ENCODE data around the gene LCN9. TPM values are rescaled to one million over a fixed set of nuclear protein-coding genes. Genes with fewer than 3 reads are reported as not detected.

LCN9 gene
- total RNA-seq, 1 experiment from 2014 or later = not detected

DNA sequence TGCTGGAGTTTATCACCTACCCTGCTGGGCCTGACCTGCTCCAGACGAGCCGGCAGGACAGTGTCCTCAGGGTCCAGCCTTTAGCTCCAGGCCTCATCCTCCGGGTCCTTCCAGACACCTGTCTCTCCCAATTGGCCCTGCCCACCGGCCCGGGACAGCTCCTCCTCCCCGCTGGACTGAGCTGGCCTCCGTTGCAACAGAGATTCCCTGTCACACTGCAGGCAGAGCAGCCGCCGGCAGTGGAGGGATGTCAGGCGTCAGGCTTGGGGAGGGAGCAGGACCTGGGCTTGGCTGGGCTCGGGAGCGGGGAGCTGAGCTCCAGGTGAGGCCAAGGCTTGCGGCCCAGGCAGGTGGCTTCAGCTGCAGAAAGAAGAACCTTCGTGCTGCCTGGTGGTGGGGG, 40.6 kb downstream of the LCN9 start:
- intact Hi-C loops (cut with micrococcal nuclease; ENCODE audit: unreplicated experiment) = no loop called here
- CTCF ChIA-PET = no interaction called here
- BruUV-seq (replicated peaks) = no TSS peak
- TF ChIP-seq, protein P1, sequence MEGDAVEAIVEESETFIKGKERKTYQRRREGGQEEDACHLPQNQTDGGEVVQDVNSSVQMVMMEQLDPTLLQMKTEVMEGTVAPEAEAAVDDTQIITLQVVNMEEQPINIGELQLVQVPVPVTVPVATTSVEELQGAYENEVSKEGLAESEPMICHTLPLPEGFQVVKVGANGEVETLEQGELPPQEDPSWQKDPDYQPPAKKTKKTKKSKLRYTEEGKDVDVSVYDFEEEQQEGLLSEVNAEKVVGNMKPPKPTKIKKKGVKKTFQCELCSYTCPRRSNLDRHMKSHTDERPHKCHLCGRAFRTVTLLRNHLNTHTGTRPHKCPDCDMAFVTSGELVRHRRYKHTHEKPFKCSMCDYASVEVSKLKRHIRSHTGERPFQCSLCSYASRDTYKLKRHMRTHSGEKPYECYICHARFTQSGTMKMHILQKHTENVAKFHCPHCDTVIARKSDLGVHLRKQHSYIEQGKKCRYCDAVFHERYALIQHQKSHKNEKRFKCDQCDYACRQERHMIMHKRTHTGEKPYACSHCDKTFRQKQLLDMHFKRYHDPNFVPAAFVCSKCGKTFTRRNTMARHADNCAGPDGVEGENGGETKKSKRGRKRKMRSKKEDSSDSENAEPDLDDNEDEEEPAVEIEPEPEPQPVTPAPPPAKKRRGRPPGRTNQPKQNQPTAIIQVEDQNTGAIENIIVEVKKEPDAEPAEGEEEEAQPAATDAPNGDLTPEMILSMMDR (IDR thresholded peaks at IDR 0.05; ENCODE audit: unreplicated experiment) = no peak
- Mint-ChIP-seq H3K27me3 (ENCODE audit: unreplicated experiment) (peaks cover 24% of the 10 kb centered on the region), H3K27ac (ENCODE audit: unreplicated experiment) (no peak overlapping the region), H3K4me3 (ENCODE audit: low read depth, unreplicated experiment) (no peak overlapping the region), H3K36me3 (ENCODE audit: insufficient read depth, unreplicated experiment) (no peaks in the 10 kb centered on the region), H3K4me1 (ENCODE audit: low read depth, unreplicated experiment) (no peaks in the 10 kb centered on the region), H3K9me3 (ENCODE audit: low read depth, unreplicated experiment) (no peaks in the 10 kb centered on the region)
- DNase-seq = no peak

GRCh38 chr9:135704483-135704882, 41.4 kb downstream of the LCN9 start:
- Mint-ChIP-seq H3K4me3 (ENCODE audit: low read depth, unreplicated experiment) (no peak overlapping the region), H3K27ac (ENCODE audit: unreplicated experiment) (no peak overlapping the region), H3K4me1 (ENCODE audit: low read depth, unreplicated experiment) (no peaks in the 10 kb centered on the region), H3K36me3 (ENCODE audit: insufficient read depth, unreplicated experiment) (no peaks in the 10 kb centered on the region), H3K9me3 (ENCODE audit: low read depth, unreplicated experiment) (no peaks in the 10 kb centered on the region), H3K27me3 (ENCODE audit: unreplicated experiment) (peaks cover 32% of the 10 kb centered on the region)
- intact Hi-C loops (cut with micrococcal nuclease; ENCODE audit: unreplicated experiment) = no loop called here
- CTCF ChIA-PET = no interaction called here
- TF ChIP-seq, protein P1 (IDR thresholded peaks at IDR 0.05; ENCODE audit: unreplicated experiment) = no peak
- DNase-seq = no peak
- BruUV-seq (replicated peaks) = no TSS peak

DNA sequence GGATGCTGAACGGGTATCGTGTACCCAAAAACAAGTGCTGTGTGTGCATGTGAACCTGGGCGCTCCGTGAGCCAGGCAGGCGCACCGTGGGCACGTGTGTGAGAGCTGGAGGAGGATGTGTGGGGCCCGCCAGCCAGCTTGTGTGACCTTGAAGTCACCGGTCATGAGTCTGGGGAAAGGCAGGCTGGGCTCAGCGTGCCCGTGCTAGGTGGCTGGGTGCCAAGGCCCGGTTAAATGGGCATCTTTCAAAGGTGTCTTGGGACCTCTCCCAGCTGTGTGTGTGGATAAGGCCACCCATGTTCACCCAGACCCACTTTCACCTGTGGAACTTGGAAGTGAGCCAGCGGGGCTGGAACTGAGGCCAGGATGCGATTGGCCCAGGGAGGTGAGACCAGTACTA, 42.3 kb downstream of the LCN9 start:
- no peak for DNase-seq
- intact Hi-C loops (cut with micrococcal nuclease; ENCODE audit: unreplicated experiment) = no loop called here
- H3K4me3 Mint-ChIP-seq (ENCODE audit: low read depth, unreplicated experiment) = no peak overlapping the region
- H3K36me3 Mint-ChIP-seq (ENCODE audit: insufficient read depth, unreplicated experiment) = no peaks in the 10 kb centered on the region
- no peaks in the 10 kb centered on the region for H3K9me3 Mint-ChIP-seq (ENCODE audit: low read depth, unreplicated experiment)
- H3K27ac Mint-ChIP-seq (ENCODE audit: unreplicated experiment) = no peak overlapping the region
- peaks cover 35% of the 10 kb centered on the region for H3K27me3 Mint-ChIP-seq (ENCODE audit: unreplicated experiment)
- CTCF ChIA-PET = interaction anchor here (0.6 kb wide), 1 partner anchor 1077 kb away, joined by 4 read pairs; no protein-coding TSS in a partner anchor
- H3K4me1 Mint-ChIP-seq (ENCODE audit: low read depth, unreplicated experiment) = no peaks in the 10 kb centered on the region
- BruUV-seq (replicated peaks) = no TSS peak
- TF ChIP-seq, protein P1 (IDR thresholded peaks at IDR 0.05; ENCODE audit: unreplicated experiment) = no peak

GRCh38 chr9:135706288-135706687, 43.2 kb downstream of the LCN9 start:
- BruUV-seq (replicated peaks) = no TSS peak
- CTCF ChIA-PET = no interaction called here
- intact Hi-C loops (cut with micrococcal nuclease; ENCODE audit: unreplicated experiment) = no loop called here
- no peaks in the 10 kb centered on the region for H3K4me1 Mint-ChIP-seq (ENCODE audit: low read depth, unreplicated experiment)
- no peak overlapping the region for H3K27ac Mint-ChIP-seq (ENCODE audit: unreplicated experiment)
- TF ChIP-seq, protein P1 (IDR thresholded peaks at IDR 0.05; ENCODE audit: unreplicated experiment) = no peak
- no peak for DNase-seq
- H3K36me3 Mint-ChIP-seq (ENCODE audit: insufficient read depth, unreplicated experiment) = no peaks in the 10 kb centered on the region
- peaks cover 37% of the 10 kb centered on the region for H3K27me3 Mint-ChIP-seq (ENCODE audit: unreplicated experiment)
- no peak overlapping the region for H3K4me3 Mint-ChIP-seq (ENCODE audit: low read depth, unreplicated experiment)
- H3K9me3 Mint-ChIP-seq (ENCODE audit: low read depth, unreplicated experiment) = no peaks in the 10 kb centered on the region

Measured in Calu3 (cell line).